ENCODE data around the gene LCAT. TPM values are rescaled to one million over a fixed set of nuclear protein-coding genes. Genes with fewer than 3 reads are reported as not detected.

Gene LCAT
- total and polyA plus RNA-seq, 2 experiments from 2014 or later = 5.3 to 15.9 TPM

- Histone ChIP-seq H3K9me2 (ENCODE audit: insufficient read depth) (no peaks in the 10 kb centered on the region), H3K9me3 (ENCODE audit: low read depth) (no peaks in the 10 kb centered on the region), H2AFZ (no peak overlapping the region), H3K36me3 (ENCODE audit: low read depth) (no peaks in the 10 kb centered on the region), H3K4me3 (no peak overlapping the region), H3K79me2 (ENCODE audit: insufficient read depth) (no peaks in the 10 kb centered on the region), H3K27me3 (replicated peaks; ENCODE audit: insufficient read depth) (no peaks in the 10 kb centered on the region), H3K9ac (no peak overlapping the region), H3K4me2 (ENCODE audit: unreplicated experiment) (no peak overlapping the region), H3K4me1 (ENCODE audit: insufficient read depth) (no peaks in the 10 kb centered on the region), H4K20me1 (ENCODE audit: insufficient read depth) (no peaks in the 10 kb centered on the region), H3F3A (ENCODE audit: insufficient read depth) (no peaks in the 10 kb centered on the region), H3K27ac (no peak overlapping the region)
- in situ Hi-C loops (cut with MboI) = no loop called here
- TF ChIP-seq EZH2 (IDR thresholded peaks at IDR 0.05; ENCODE audit: insufficient read depth, poor library complexity, severe bottlenecking) (no peak), EZH2phosphoT487 (IDR thresholded peaks at IDR 0.05; ENCODE audit: insufficient read depth, low read depth) (no peak)
- WGBS, 2 experiments (ENCODE audit: low coverage in 1 of 2, low lambda C conversion rate in 2 of 2, missing lambda C conversion rate in 2 of 2) = 75 to 82% methylated on average over 6 of the region's 6 CpGs
- DNase-seq = no peak
Observed at GRCh38 chr16:67990018-67990386, 46.1 kb upstream of the LCAT start.

- Histone ChIP-seq H3K9me3 (ENCODE audit: low read depth) (no peaks in the 10 kb centered on the region), H4K20me1 (ENCODE audit: insufficient read depth) (no peaks in the 10 kb centered on the region), H3K9me2 (ENCODE audit: insufficient read depth) (no peaks in the 10 kb centered on the region), H3K4me1 (ENCODE audit: insufficient read depth) (no peaks in the 10 kb centered on the region), H2AFZ (no peak overlapping the region), H3K9ac (no peak overlapping the region), H3K27me3 (replicated peaks; ENCODE audit: insufficient read depth) (no peaks in the 10 kb centered on the region), H3F3A (ENCODE audit: insufficient read depth) (no peaks in the 10 kb centered on the region), H3K79me2 (ENCODE audit: insufficient read depth) (no peaks in the 10 kb centered on the region), H3K27ac (no peak overlapping the region), H3K36me3 (ENCODE audit: low read depth) (no peaks in the 10 kb centered on the region), H3K4me3 (no peak overlapping the region), H3K4me2 (ENCODE audit: unreplicated experiment) (no peak overlapping the region)
- 65 to 69% methylated on average over 8 of the region's 8 CpGs for WGBS, 2 experiments (ENCODE audit: low coverage in 1 of 2, low lambda C conversion rate in 2 of 2, missing lambda C conversion rate in 2 of 2)
- no peak for DNase-seq
- in situ Hi-C loops (cut with MboI) = no loop called here
- TF ChIP-seq EZH2phosphoT487 (IDR thresholded peaks at IDR 0.05; ENCODE audit: insufficient read depth, low read depth) = no peak
- no peak for TF ChIP-seq EZH2 (IDR thresholded peaks at IDR 0.05; ENCODE audit: insufficient read depth, poor library complexity, severe bottlenecking)
Observed at GRCh38 chr16:67989322-67990017, 45.5 kb upstream of the LCAT start.

- no peak overlapping the region for H3K4me2 ChIP-seq (ENCODE audit: unreplicated experiment)
- WGBS, 2 experiments (ENCODE audit: low coverage in 1 of 2, low lambda C conversion rate in 2 of 2, missing lambda C conversion rate in 2 of 2) = 69 to 70% methylated on average over 3 of the region's 3 CpGs
- in situ Hi-C loops (cut with MboI) = no loop called here
- H3K9me3 ChIP-seq (ENCODE audit: low read depth) = no peaks in the 10 kb centered on the region
- H3K4me1 ChIP-seq (ENCODE audit: insufficient read depth) = no peaks in the 10 kb centered on the region
- H3K27ac ChIP-seq = no peak overlapping the region
- no peaks in the 10 kb centered on the region for H3K9me2 ChIP-seq (ENCODE audit: insufficient read depth)
- H3K4me3 ChIP-seq = no peak overlapping the region
- no peaks in the 10 kb centered on the region for H4K20me1 ChIP-seq (ENCODE audit: insufficient read depth)
- no peak overlapping the region for H3K9ac ChIP-seq
- H3F3A ChIP-seq (ENCODE audit: insufficient read depth) = no peaks in the 10 kb centered on the region
- H3K27me3 ChIP-seq (replicated peaks; ENCODE audit: insufficient read depth) = no peaks in the 10 kb centered on the region
- H3K79me2 ChIP-seq (ENCODE audit: insufficient read depth) = no peaks in the 10 kb centered on the region
- no peak for DNase-seq
- no peaks in the 10 kb centered on the region for H3K36me3 ChIP-seq (ENCODE audit: low read depth)
- TF ChIP-seq EZH2phosphoT487 (IDR thresholded peaks at IDR 0.05; ENCODE audit: insufficient read depth, low read depth) (no peak), EZH2 (IDR thresholded peaks at IDR 0.05; ENCODE audit: insufficient read depth, poor library complexity, severe bottlenecking) (no peak)
- no peak overlapping the region for H2AFZ ChIP-seq
Observed at GRCh38 chr16:67988675-67989074, 44.8 kb upstream of the LCAT start.

- H3K4me3 ChIP-seq = no peak overlapping the region
- in situ Hi-C loops (cut with MboI) = no loop called here
- no peak overlapping the region for H3K27ac ChIP-seq
- H3K9me2 ChIP-seq (ENCODE audit: insufficient read depth) = no peaks in the 10 kb centered on the region
- H3K4me1 ChIP-seq (ENCODE audit: insufficient read depth) = no peaks in the 10 kb centered on the region
- no peaks in the 10 kb centered on the region for H3K9me3 ChIP-seq (ENCODE audit: low read depth)
- H3K36me3 ChIP-seq (ENCODE audit: low read depth) = no peaks in the 10 kb centered on the region
- no peak overlapping the region for H2AFZ ChIP-seq
- no peaks in the 10 kb centered on the region for H3K27me3 ChIP-seq (replicated peaks; ENCODE audit: insufficient read depth)
- no peaks in the 10 kb centered on the region for H3F3A ChIP-seq (ENCODE audit: insufficient read depth)
- H4K20me1 ChIP-seq (ENCODE audit: insufficient read depth) = no peaks in the 10 kb centered on the region
- 75 to 83% methylated on average over 11 of the region's 11 CpGs for WGBS, 2 experiments (ENCODE audit: low coverage in 1 of 2, low lambda C conversion rate in 2 of 2, missing lambda C conversion rate in 2 of 2)
- no peak overlapping the region for H3K9ac ChIP-seq
- no peak overlapping the region for H3K4me2 ChIP-seq (ENCODE audit: unreplicated experiment)
- no peak for TF ChIP-seq EZH2 (IDR thresholded peaks at IDR 0.05; ENCODE audit: insufficient read depth, poor library complexity, severe bottlenecking)
- TF ChIP-seq EZH2phosphoT487 (IDR thresholded peaks at IDR 0.05; ENCODE audit: insufficient read depth, low read depth) = no peak
- no peak for DNase-seq
- no peaks in the 10 kb centered on the region for H3K79me2 ChIP-seq (ENCODE audit: insufficient read depth)
Observed at GRCh38 chr16:67987460-67988160, 43.7 kb upstream of the LCAT start.
